Testis (tissue), 2 donors: ENCODE data around the gene ITGB2.

Experiments used
- CTCF ChIP-seq, 3 experiments: fragments of 450-650 bp in 2 of 3; fragments of 200-600 bp in 1 of 3; sonication (generic) in 1 of 3; IDR thresholded peaks; one replicate each; pipeline ENCODE4 v1.5.1; 2016 to 2019; ENCODE audit warnings: antibody characterized with exemption in 3 of 3, mild to moderate bottlenecking in 2 of 3, moderate library complexity in 1 of 3
- POLR2A ChIP-seq: fragments of 450-650 bp; IDR thresholded peaks from one replicate; pipeline ENCODE4 v1.6.1; 2017; ENCODE audit warnings: antibody characterized with exemption, mild to moderate bottlenecking, moderate library complexity

- TF ChIP-seq CTCF (IDR thresholded peaks at IDR 0.05) (peak; percentile 86 to 90 (median 89)), POLR2A (no peak)
These were observed 29.1 kb upstream of the ITGB2 start for GRCh38 chr21:44949779-44950198.
